HG02943 (cell line): Measurements from ENCODE around the gene KIAA0513.

Experiments used
- ATAC-seq: cut with Tn5 transposase; IDR thresholded peaks from one replicate; pipeline ENCODE4 v1.9.1; 2021; ENCODE audit warnings: mild to moderate bottlenecking, low read depth, moderate library complexity; ENCODE audit not compliant: unreplicated experiment

Gene KIAA0513

DNA sequence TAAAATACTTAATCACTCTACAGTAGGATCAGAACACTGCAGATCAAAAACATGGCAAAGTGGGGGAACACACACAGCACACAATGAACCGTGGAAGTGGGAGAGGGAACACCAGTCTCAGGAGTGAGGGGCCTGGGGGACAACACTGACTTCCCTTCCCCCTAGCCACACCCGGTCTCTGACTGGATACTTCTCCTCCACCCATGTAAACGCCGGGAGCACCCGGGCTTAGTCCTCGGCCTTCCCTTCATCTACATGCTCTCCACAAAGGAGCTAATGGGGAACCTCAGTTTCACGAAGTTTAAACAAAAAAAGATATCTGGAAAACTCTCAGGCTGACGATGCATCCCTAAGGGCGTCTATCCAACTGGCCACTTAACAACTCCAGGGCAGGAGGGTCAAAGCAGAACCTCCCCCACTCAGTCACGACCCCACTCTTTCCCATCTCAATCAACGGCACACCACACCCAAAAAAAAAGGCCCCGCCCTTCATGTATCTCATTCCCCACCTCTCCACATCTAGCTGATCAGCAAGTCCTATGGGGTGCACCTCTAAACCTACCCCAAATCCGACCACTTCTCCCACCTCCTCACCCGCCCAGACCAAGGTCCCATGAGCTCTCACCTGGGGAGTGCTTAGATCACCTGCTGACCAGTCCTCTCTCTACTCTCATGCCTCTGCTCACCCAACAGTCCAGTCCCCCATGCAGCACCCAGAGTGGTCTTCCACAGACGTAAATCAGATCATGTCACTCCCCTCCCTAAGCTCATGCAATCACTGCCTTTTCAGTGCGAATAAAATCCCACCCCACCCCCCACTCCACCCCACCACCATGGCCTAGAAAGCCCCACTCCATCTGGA, 23.6 kb upstream of the KIAA0513 start:
- no peak for ATAC-seq

GRCh38 chr16:85004587-85005205, 22.9 kb upstream of the KIAA0513 start:
- ATAC-seq: no peak

GRCh38 chr16:85005285-85006069, 22.1 kb upstream of the KIAA0513 start:
- ATAC-seq: no peak

DNA sequence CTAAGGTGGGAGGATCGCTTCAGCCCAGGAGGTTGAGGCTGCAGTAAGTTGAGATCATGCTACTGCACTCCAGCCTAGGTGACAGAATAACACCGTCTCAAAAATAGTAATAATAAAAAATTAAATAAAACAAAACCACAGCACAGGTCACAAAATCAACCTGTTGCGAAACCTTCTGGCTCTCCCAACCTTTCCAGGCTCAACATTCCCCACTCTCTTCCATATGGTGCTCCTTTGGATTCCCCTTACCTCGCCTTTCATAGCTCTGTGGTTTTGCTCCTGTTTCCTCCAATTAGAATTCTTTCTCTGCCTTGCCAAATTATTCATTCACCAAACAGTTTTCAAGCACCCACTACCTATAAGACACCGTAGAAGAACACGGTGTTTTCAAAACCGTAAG, 21.0 kb upstream of the KIAA0513 start:
- ATAC-seq: no peak

GRCh38 chr16:85007496-85008214, 19.9 kb upstream of the KIAA0513 start:
- no peak for ATAC-seq

DNA sequence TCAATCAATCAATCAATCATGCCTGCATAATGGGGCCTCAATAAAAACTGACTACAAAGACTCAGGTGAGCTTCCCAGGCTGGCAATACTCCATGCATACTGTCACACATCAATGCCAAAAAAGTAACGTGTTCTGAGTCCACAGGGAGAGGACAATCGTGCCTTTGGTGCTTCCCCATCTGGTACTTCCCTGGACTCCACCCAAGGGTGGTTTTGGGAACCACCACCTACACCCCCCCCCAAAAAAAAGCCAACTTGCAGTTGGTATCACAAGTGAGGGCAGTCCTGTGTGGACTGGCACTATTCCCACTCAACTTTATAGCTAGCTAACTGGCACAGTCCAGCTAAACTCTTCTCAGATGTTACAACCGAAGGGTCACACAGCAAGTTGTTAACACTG, 19.3 kb upstream of the KIAA0513 start:
- no peak for ATAC-seq

GRCh38 chr16:85010446-85010930, 17.1 kb upstream of the KIAA0513 start:
- no peak for ATAC-seq

GRCh38 chr16:85010931-85011845, 16.4 kb upstream of the KIAA0513 start, which contains the start of gene ZDHHC7:
TSS of gene ZDHHC7 (minus strand) at chr16:85011535. CDS start at chr16:84990618, 20,917 bp downstream.
- ATAC-seq: peak; percentile 79

DNA sequence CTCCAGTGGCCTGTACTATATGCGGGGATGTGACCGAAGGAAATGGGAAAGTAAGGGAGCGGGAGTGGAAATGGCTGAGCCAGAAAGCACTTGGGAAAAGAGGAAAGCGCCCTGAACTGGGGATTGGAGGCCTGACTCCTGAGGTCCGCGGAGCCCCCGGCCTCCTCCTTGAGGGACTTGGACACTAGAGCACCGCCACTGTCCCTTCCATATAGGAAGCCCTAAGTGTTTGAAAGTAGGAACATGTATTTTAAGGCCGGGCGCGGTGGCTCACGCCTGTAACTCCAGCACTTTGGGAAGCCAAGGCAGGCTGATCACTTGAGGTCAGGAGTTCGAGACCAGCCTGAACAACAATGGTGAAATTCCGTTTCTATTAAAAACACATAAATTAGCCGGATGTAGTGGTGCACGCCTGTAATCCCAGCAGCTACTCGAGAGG, 15.7 kb upstream of the KIAA0513 start:
- ATAC-seq: no peak

- ATAC-seq: no peak
These were observed 13.3 kb upstream of the KIAA0513 start for GRCh38 chr16:85014311-85014710.

DNA sequence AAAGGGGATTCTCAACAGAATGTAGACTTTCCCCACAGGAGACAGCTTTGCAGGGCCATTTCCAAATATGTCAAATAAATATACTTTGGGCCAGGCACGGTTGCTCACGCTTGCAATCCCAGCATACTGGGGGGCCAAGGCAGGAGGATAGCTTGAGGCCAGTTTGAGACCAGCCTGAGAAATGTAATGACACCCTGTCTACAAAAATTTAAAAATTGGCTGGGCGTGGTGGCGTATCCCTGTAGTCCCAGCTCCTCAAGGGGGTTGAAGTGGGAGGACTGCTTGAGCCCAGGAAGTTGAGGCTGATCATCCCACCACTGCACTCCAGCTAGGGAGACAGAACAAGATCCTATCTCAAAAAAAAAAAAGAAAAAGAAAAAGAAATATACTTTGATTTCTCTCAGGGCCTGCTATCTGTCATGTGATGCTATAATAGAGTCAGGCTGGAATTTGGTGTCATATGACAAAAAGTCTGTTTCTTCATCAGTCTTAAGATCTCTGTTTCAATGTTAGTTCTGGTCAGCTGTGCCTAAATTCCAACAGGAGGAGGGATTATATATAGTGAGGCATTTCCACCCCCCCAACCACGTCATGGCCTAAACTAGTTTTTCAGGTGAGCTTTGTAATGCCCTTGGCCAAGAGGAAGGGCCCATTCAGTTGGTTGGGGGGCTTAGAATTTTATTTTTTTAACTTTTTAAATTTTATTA, 12.0 kb upstream of the KIAA0513 start:
- no peak for ATAC-seq

- ATAC-seq: peak; percentile 70
These were observed 10.4 kb upstream of the KIAA0513 start for GRCh38 chr16:85017151-85017550.

- ATAC-seq: no peak
These were observed 10.0 kb upstream of the KIAA0513 start for GRCh38 chr16:85017633-85018032.

GRCh38 chr16:85018529-85019236, 8.9 kb upstream of the KIAA0513 start:
- ATAC-seq: no peak

- no peak for ATAC-seq
These were observed 7.8 kb upstream of the KIAA0513 start for GRCh38 chr16:85019659-85020245.

DNA sequence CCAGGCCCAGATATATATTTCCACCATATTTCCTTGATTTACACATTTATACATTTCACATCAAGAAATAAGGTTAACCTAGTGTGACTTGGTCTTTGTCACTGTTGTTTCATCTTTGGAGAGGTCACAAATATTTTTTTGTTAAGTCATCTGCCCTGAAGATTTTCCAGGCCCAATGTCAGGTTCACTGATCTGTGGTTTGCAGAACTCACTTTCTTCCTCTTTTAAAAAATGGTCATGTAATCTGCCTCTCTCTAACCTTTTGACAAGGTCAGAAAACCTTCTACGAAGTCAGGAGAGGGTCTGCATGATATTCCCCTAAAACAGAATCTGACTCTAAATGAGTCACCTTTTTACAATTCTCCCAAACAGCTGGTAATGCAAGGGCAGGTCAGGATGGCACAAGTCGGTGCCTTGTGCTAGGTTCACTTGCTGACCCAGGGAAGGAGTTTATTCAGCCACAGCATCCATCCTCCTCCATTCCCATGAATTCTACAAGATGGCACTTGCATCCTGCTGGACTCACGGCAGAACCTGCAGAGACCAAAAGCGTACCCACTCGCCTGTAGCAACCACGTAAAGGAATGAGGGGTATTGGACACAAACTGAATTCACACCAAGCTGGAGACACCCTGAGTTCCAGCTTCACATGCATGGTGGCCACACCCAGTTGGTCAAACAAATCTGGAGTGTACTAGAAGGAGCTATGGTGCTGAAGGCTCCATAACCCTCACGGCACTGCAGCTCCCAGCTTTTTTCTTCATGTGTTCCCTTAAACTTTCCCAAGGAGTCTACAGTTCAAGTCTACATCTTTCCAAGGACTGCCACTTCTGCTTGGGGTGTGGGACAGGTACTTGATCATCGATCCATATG, 1.6 kb upstream of the KIAA0513 start:
- no peak for ATAC-seq

GRCh38 chr16:85026703-85027102, 892 bp upstream of the KIAA0513 start:
- ATAC-seq: no peak
